HG03135 (cell line): ENCODE measurements around the gene RASGEF1B.

Experiments
- ATAC-seq: cut with Tn5 transposase; IDR thresholded peaks from one replicate; pipeline ENCODE4 v1.9.1; 2021; ENCODE audit warnings: mild to moderate bottlenecking, moderate library complexity; ENCODE audit not compliant: unreplicated experiment

RASGEF1B gene

DNA sequence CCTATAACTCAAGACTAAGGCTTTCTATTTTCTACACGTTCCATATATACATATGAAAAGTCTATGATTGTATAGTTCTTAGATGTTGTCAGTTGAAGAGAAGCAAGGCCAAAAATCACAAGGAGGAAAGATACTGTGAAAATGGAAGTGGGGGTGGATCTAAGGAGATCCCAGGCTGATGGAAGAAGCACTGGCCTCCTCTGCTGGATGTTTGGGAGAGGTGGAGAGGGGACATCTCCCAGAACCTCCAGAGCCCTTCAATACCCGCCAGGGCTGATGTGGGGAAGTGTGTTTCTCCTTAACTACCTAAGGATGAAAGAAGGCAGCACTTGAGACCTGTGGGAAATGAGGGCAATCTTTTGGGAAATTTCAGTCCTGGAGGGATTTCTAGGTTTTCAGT lies 67.4 kb downstream of the RASGEF1B start:
- no peak for ATAC-seq

DNA sequence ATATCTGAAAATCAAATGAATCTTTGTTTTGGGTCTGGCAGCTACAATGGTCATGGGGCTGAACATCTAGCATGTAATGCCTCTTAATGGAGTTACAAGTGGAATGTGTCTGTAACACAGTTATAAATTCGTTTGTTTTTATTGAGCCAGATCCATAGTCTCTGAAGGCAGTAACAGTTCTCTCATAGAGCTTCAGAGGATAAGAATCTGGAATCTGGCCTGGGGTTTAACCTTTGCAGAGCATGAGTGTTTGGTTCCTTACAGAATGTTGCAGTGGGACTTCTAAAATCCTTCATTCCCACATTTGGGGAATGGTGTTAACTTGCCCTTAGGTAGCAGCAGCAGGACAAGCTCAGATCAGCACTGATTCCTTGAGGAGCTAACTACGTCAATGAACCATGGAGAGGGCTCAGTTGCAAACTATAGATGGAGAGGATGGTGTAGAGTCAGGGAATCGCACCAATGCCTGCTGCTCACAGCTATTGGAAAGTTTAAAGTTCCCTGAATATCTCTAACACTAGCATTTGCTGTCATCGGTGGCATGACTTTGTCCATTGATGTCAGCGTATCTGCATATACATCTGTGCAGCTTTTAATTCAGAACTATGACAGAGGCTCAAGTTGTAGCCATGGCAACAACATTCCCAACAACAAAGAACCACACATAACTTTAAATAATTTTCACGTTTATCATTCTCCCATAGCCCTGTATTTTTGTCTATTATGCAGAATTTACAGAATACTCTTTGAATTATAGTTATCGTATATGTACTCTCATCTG lies 72.2 kb downstream of the RASGEF1B start:
- no peak for ATAC-seq

DNA sequence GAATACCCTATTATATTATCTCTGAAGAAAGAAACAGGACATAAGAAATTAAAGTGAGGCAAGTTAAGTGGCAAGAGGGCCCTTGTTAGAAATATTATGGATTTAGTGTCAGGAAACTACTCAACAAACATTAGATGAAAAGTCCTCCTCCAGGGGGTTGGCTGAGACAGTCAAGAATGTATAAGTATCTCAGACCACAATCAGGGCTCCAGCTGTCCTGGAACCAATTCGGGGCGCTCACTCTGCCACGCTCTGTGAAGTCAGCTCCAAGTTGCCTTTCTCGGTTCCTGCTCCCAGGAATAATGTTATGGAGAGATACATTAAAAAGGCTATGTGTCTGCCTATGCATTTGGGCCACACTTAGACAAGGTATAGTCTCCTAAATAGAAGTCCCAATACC lies 73.3 kb downstream of the RASGEF1B start:
- ATAC-seq = no peak

DNA sequence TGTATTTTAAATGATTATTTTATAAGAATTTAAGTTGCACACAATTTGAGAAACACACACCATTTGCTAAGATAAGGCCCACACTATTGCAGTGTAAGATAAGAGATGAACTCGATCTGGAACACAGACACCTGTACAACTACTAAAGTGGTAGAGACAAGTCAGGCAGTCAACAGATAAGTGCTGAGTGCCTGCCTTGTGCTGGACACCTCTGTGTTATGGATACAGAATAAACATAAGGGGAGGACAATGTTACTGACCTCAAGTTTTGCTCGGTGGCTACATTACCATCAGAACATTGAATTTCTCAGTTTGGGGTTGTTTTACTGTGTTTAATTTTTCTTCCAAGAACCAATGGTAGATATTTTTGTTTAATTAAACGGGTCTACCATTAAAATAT lies 74.1 kb downstream of the RASGEF1B start:
- ATAC-seq = no peak

DNA sequence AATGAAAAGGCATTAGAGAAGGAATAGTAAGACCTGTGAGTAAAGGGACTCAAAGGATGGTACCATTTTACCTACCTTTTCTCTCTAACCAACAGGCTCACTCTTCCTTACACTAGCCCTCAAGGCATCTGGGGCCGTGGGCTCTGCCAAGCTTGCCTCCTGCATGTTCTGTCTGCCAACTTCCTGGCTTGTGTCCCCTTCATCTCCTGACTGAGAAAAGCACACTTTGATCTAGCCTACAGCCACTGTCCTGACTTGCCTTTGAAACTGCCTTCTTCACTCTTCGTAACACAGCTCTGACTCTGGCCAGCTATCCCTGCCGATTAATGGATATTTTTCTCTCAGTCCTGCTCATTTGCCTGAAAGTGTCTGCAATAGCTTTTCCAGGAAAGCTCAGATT lies 76.5 kb downstream of the RASGEF1B start:
- no peak for ATAC-seq

DNA sequence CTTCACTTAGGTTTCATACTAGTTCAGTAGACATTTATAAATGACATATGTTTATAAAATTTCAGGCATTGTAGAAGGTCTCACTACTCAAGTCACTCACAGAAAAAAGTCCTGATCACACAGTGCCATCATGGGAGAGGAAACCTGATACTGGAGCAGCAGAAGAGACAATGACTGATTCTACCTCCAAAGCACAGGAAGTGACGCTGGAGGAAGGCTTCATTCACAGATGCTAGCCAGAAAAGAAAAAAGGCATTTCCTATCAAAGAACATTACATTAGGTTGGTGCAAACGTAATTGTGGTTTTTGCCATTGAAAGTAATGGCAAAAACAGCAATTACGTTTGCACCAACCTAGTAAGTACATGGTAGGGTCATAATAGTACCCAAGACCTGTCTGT lies 79.5 kb downstream of the RASGEF1B start:
- ATAC-seq = no peak

DNA sequence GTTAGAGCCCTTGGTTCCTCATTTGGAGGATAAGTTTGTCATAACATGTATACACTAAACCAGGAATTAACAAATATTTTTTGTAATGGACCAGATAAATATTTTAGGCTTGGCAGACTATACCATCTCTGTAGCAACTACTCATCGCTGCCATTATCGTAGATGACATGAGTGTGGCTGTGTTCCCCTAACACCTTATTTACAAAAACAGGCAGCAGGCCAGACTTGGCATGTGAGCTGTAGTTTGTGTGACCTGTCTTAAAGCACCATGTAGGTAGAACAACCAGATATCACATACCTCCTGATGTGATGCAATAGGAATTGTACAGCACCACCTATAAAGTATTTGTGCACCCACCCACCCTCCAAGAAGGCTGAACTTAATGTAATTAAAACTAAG lies 82.0 kb downstream of the RASGEF1B start:
- no peak for ATAC-seq

DNA sequence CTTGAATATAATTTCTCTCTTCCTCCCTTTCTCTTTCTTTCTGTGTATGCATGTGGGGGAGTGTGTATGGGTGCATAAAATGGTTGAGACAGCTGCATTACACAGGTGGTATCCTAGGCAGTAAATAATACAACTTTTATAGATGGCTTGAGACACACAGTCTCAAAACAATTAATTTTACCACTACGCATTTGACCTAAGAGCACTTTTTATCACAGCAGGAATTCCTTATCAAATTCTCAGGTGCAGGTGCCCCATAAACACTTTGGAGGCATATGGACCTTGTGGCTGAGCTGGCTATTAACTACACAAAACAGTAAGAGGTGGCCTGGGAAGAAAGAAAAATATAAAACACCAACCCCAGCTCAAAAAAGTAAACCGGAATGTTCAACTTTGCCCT lies 91.3 kb downstream of the RASGEF1B start:
- no peak for ATAC-seq

DNA sequence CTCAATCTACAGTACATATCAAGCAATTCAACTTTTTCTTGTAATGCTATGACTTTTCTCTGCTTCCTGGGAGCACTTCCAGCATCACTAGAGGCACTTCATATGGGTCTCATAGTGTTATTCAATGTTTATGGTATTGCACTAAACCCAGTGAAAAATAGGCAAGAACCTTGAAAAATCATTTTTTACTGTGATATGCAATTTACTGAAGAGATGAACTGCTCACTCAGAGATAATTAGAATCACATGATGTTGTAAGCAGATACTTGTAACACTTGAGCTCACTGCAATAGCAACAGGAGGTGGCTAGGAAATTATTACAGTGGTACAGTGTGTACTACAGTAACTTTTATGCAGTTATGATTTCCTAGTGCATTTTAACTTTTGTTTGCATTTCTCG lies 93.3 kb downstream of the RASGEF1B start:
- no peak for ATAC-seq

DNA sequence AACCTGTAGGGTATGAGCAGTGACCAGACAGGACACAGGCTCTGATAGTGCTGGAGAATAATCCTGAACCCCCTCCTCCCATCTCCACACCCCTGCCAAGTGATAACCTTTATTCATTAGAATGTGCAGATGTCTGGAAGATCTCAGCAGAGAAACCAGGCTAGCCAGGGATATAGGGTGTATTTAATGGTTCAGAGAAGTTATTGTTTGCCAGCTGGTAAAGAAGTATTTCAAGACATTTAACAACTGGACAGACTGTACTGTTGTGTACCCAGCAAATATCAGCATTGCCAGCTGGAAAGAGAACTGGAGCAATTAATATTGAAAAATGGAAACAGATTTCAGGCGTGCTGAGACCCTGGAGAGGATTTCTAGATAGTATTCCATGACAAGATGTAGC lies 94.5 kb downstream of the RASGEF1B start:
- no peak for ATAC-seq

DNA sequence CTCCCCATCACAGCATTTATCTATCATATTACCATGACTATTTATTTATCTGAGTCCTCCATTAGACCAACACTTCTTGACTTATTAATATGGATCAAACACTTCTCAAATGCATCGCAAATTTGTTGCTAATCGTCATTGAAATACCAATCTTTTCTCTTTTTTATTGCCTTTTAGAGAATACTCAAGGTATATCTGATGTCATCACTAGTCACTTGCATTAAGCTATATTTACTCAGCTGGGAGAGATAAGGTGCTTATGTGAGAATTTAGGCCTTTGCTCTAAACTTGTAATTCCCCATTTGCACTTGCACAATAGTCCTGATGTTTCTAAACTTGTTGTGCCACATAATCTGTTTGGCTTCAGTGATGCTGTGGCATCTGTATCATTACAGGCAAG lies 95.0 kb downstream of the RASGEF1B start:
- no peak for ATAC-seq
